Heart left ventricle (tissue), 13 donors: ENCODE measurements around the gene STAM.

Experiments
- CTCF ChIP-seq, 12 donors: fragments of 200-600 bp; sonication (generic) in 4 of 12; IDR thresholded peaks; one replicate each; pipeline versions ENCODE4 v1.5.0 to v1.8.0; 2018 to 2022; ENCODE audit warnings: antibody characterized with exemption in 12 of 12, mild to moderate bottlenecking in 5 of 12
- POLR2A ChIP-seq, 2 donors: fragments of 450-650 bp; IDR thresholded peaks; one replicate each; pipeline ENCODE4 v1.6.1; 2017; ENCODE audit warnings: antibody characterized with exemption in 2 of 2, mild to moderate bottlenecking in 2 of 2, moderate library complexity in 2 of 2
- donor health status: ischemic (EF 13 %, LVEDD 7.1; RV severe dilation, severe dysfunction).
- donor health status: DM: no; HTN: yes; CAD: no.
- donor health status: DM: no; HTN: no; CAD: no.
- donor health status: ischemic (EF 25% LVEDD 6.9; RV normal size, moderate dysfunction).
- donor health status: ischemic (EF 25% LVEDD 5.7; RV mildly dilated, moderate dysfunction).
- donor health status: ischemic (EF 35%, LVEDD 5.7; RV mildly dilated, moderate dysfunction).
- donor health status: nonischemic (EF 11% LVEDD 7.7; RV severe dilation, severe dysfunction).
- donor health status: DM: yes; HTN: yes; CAD: no.
- donor health status: PGD.
- donor health status: ischemic (EF 29% LVEDD 5.4; RV normal size, mild dysfunction).
- donor health status: nonischemic (EF 23%, LVEDD 6.1; RV moderate dilation, normal function).

DNA sequence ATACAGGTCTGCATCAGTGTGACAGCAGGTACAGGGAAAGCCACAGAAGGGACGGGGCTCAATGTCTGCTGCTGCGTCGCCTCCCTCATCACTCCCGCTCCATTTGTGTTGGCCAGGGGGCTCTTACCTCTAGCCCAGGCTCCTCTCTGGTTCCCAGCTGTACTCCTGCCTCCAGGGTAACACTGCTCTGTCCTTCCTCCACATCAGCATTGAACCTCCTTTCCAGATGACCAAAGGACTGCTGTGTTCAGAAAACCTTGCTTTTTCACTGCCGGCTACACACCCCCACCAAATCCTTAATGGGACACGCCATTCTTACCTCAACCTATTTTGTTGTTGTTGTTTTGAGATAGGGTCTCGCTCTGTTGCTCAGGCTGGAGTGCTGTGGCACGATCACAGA lies 105.9 kb downstream of the STAM start:
- TF ChIP-seq POLR2A (IDR thresholded peaks at IDR 0.05) (no peak), CTCF (IDR thresholded peaks at IDR 0.05) (no peak)
